ENCODE results near the gene AMOTL2.

DNA sequence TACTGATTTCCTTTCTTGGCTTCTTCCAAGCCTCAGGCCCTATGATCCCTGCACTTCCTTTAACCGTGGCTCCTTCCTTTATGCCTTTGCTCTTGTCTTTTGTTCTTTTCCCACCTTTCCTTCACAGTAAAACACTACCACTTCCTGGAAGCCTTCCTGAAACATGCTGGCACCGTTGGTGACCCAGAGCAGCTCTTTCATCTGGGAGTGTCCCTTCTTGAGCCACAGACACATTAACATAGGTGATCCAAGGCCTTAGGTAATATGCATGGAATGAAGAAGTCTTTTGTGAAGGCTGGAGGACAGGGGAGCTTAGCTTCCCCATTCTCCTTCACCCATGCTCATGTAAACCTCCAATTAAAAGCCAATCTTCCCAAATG is 39.4 kb downstream of the AMOTL2 start:
- TF ChIP-seq EZH2 (IDR thresholded peaks at IDR 0.05; ENCODE audit: insufficient read depth, poor library complexity, severe bottlenecking), result no peak
- TF ChIP-seq EZH2phosphoT487 (IDR thresholded peaks at IDR 0.05; ENCODE audit: insufficient read depth, low read depth), result no peak
